Activated T-cell treated with anti-CD3 and anti-CD28 coated beads, Interleukin-2, amount 50 U/mL, for 4 hours (primary cell): ENCODE data around the gene ANO8. TPM values are rescaled to one million over a fixed set of nuclear protein-coding genes. Genes with fewer than 3 reads are reported as not detected.
"Not testable (repeated sequence)": the region's sequence is repeated elsewhere in the genome, so short reads cannot be mapped to it uniquely, and the experiment has no call there.

Source experiments
- ATAC-seq, 2 donors: fragments of 200-7000 bp; cut with Tn5 transposase; one replicate each; pipeline ENCODE4 v1.10.0; 2021
- DNase-seq: peaks from one replicate; pipeline ENCODE4 v3.0.0-alpha.2; 2020
- H3K27me3 Mint-ChIP-seq: one replicate; pipeline ENCODE4 v1.8.0; 2021; ENCODE audit warnings: low read depth, mixed read lengths
- H3K36me3 Mint-ChIP-seq: one replicate; pipeline ENCODE4 v1.8.0; 2022; ENCODE audit warnings: mixed read lengths; ENCODE audit not compliant: insufficient read depth
- H3K4me1 Mint-ChIP-seq: one replicate; pipeline ENCODE4 v1.8.0; 2021; ENCODE audit warnings: low read depth, mixed read lengths
- H3K4me3 Mint-ChIP-seq: one replicate; pipeline ENCODE4 v1.8.0; 2021; ENCODE audit warnings: mild to moderate bottlenecking, moderate library complexity, mixed read lengths
- H3K9me3 Mint-ChIP-seq: one replicate; pipeline ENCODE4 v1.8.0; 2021; ENCODE audit warnings: mixed read lengths
- total RNA-seq, 3 donors: library from RNA; stranded (reverse); gene quantifications; one replicate each; pipeline ENCODE4 v1.2.1, GENCODE V29; 2021

ANO8 gene
- total RNA-seq, 3 donors from 2014 or later, result 2.8 to 3.0 (median 2.9) TPM

- no peaks in the 10 kb centered on the region for H3K9me3 Mint-ChIP-seq
- peaks cover 7% of the 10 kb centered on the region for H3K4me1 Mint-ChIP-seq
- no peak for ATAC-seq
- DNase-seq, result no peak
- peaks cover 8% of the 10 kb centered on the region for H3K27me3 Mint-ChIP-seq
- H3K36me3 Mint-ChIP-seq, result no peaks in the 10 kb centered on the region
- no peak overlapping the region for H3K4me3 Mint-ChIP-seq
Measured at GRCh38 chr19:17283504-17283996, 51.1 kb downstream of the ANO8 start.

GRCh38 chr19:17282488-17283125, 52.0 kb downstream of the ANO8 start:
- Mint-ChIP-seq H3K4me1 (peaks cover 7% of the 10 kb centered on the region), H3K9me3 (no peaks in the 10 kb centered on the region), H3K36me3 (peaks cover under 1% of the 10 kb centered on the region), H3K4me3 (peak overlapping the region; percentile 82), H3K27me3 (peaks cover 4% of the 10 kb centered on the region)
- ATAC-seq (peak; percentile 91 to 95), DNase-seq (peak; percentile 73)

GRCh38 chr19:17281391-17282304, 53.0 kb downstream of the ANO8 start, which contains the start of gene ANKLE1:
Gene ANKLE1, plus strand, starts transcription at chr19:17281901. Its CDS starts 20 bp downstream, at chr19:17281921.
- peak within 1 kb of the TSS; percentile 82 for H3K4me3 Mint-ChIP-seq
- H3K36me3 Mint-ChIP-seq, result peaks cover 6% of the 10 kb centered on the region
- H3K9me3 Mint-ChIP-seq, result no peaks in the 10 kb centered on the region
- peaks cover under 1% of the 10 kb centered on the region for H3K27me3 Mint-ChIP-seq
- ATAC-seq (peak; percentile 25 to 57), DNase-seq (no peak)
- peaks cover 7% of the 10 kb centered on the region for H3K4me1 Mint-ChIP-seq

GRCh38 chr19:17279436-17279835, 55.2 kb downstream of the ANO8 start:
- ATAC-seq (no peak), DNase-seq (no peak)
- H3K4me3 Mint-ChIP-seq, result no peak overlapping the region
- no peaks in the 10 kb centered on the region for H3K27me3 Mint-ChIP-seq
- H3K4me1 Mint-ChIP-seq, result peaks cover 7% of the 10 kb centered on the region
- no peaks in the 10 kb centered on the region for H3K9me3 Mint-ChIP-seq
- peaks cover 20% of the 10 kb centered on the region for H3K36me3 Mint-ChIP-seq

GRCh38 chr19:17275441-17276175, 59.0 kb downstream of the ANO8 start:
- no peaks in the 10 kb centered on the region for H3K9me3 Mint-ChIP-seq

GRCh38 chr19:17274892-17275291, 59.8 kb downstream of the ANO8 start:
- H3K4me3 Mint-ChIP-seq, H3K9me3 Mint-ChIP-seq, DNase-seq, H3K4me1 Mint-ChIP-seq, ATAC-seq, H3K27me3 Mint-ChIP-seq: not testable (repeated sequence)
- H3K36me3 Mint-ChIP-seq, result peaks cover 28% of the 10 kb centered on the region

More at GRCh38 chr19:17275441-17276175, 59.0 kb downstream of the ANO8 start:
- no peak for ATAC-seq
- no peak for DNase-seq
- Mint-ChIP-seq H3K4me1 (no peaks in the 10 kb centered on the region), H3K4me3 (no peak overlapping the region), H3K36me3 (peaks cover 26% of the 10 kb centered on the region), H3K27me3 (no peaks in the 10 kb centered on the region)

Other genes with a start within 250 kb of the ANO8 start
- gene USE1, start 119.5 kb downstream of the ANO8 start, total RNA-seq, result 10 to 100 TPM; 35.9 to 47.3 (median 46.6) TPM
- gene OCEL1, start 108.6 kb downstream of the ANO8 start, total RNA-seq, result 1 to 10 TPM; 5.0 to 8.0 (median 5.4) TPM
- gene NR2F6, start 88.9 kb downstream of the ANO8 start, total RNA-seq, result 10 to 100 TPM; 10.1 to 14.4 (median 13.6) TPM
- gene USHBP1, start 70.1 kb downstream of the ANO8 start, total RNA-seq, result under 1 TPM in 1 of 3 donors, not detected in 2; 0.19 TPM
- gene BABAM1, start 67.4 kb downstream of the ANO8 start, total RNA-seq, result 100 to 1,000 TPM; 124 to 130 (median 128) TPM
- 10 to 100 TPM in 2 of 3 donors, 1 to 10 TPM in 1; 7.6 to 19.0 (median 18.1) TPM for gene ANKLE1, start 53.0 kb downstream of the ANO8 start, total RNA-seq
- gene ABHD8, start 31.4 kb downstream of the ANO8 start, total RNA-seq, result 1 to 10 TPM; 3.6 to 4.5 (median 3.7) TPM
- 100 to 1,000 TPM; 111 to 137 (median 126) TPM for gene MRPL34, start 29.0 kb downstream of the ANO8 start, total RNA-seq
- 10 to 100 TPM; 53.1 to 58.1 (median 53.4) TPM for gene DDA1, start 25.3 kb downstream of the ANO8 start, total RNA-seq
- gene GTPBP3, start 2.7 kb upstream of the ANO8 start, total RNA-seq, result 100 to 1,000 TPM in 2 of 3 donors, 10 to 100 TPM in 1; 96.4 to 122 (median 106) TPM
- under 1 TPM in 1 of 3 donors, not detected in 2; 0.18 TPM for gene PLVAP, start 42.5 kb upstream of the ANO8 start, total RNA-seq
- under 1 TPM; 0.24 to 0.53 (median 0.46) TPM for gene CCDC194, start 59.3 kb upstream of the ANO8 start, total RNA-seq
- 100 to 1,000 TPM in 2 of 3 donors, 10 to 100 TPM in 1; 85.9 to 120 (median 105) TPM for gene BST2, start 70.8 kb upstream of the ANO8 start, total RNA-seq
- 10 to 100 TPM; 37.3 to 43.3 (median 38.6) TPM for gene MVB12A, start 85.2 kb upstream of the ANO8 start, total RNA-seq
- gene TMEM221, start 113.8 kb upstream of the ANO8 start, total RNA-seq, result not detected
- not detected for gene NXNL1, start 126.1 kb upstream of the ANO8 start, total RNA-seq
- gene SLC27A1, start 135.7 kb upstream of the ANO8 start, total RNA-seq, result 1 to 10 TPM; 1.5 to 2.1 (median 2.0) TPM
- 10 to 100 TPM; 59.4 to 61.6 (median 60.9) TPM for gene PGLS, start 176.8 kb upstream of the ANO8 start, total RNA-seq
- gene COLGALT1, start 220.8 kb upstream of the ANO8 start, total RNA-seq, result 100 to 1,000 TPM; 121 to 148 (median 139) TPM